GM18520 (cell line): ENCODE measurements around the gene CNMD.

ENCODE experiments used
- ATAC-seq: cut with Tn5 transposase; IDR thresholded peaks from one replicate; pipeline ENCODE4 v1.9.1; 2021; ENCODE audit not compliant: unreplicated experiment

Gene CNMD

DNA sequence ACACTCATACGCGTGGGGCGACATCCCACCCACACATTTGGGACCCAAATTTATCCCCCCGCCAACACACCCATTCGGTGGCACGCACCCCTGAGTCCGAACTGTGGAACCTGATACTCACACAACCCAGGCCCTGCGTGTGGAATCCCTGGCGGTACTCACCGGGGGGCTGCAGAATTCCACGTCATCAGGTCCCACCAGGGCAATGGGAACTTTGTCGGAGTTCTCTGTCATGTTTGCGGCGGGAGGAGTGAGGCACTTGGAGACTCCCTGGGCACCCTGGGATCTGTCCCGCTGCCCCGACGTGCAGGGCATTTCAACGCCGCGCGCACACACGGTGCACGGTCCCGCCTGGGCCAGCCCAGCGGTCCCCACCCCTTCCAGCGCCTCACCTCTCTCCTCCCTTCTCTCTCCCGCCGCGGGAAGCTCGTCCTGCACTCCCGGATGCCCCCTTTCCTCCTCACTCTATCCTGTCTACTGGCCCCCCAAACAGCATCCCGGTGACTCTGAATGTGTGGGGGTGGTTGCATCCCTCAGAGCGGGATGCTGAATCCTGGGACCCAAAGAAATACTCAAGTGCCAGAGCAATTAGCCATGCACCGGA is at the start of gene CNMD:
CNMD (minus strand) TSS at position 353 of the 604 bp plus-strand sequence; CDS start at position 234, 119 bp downstream.
- no peak for ATAC-seq

DNA sequence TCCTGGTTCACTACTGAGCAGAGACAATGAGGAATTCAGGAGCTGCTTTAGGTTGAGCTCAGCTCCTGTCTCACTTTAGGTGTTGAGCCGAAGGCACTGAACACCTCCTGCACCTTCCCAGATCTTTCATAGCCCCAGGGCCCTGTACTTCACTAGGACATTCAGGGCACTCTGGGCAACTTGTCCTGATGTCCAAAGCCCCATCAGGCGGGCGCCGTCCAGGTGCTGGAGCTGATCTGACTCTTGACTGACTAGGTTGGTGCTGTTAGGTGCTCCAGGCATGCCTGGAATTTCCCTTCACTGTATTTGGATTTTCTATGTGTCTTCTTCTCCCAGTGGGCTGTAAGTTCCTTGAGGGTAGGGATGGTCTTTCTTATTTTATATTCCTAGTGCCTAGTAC is 48.4 kb upstream of the CNMD start:
- ATAC-seq = no peak

- no peak for ATAC-seq
These were observed 47.6 kb upstream of the CNMD start for GRCh38 chr13:52787235-52787634.

GRCh38 chr13:52786766-52787165 is 47.1 kb upstream of the CNMD start:
- ATAC-seq = no peak

GRCh38 chr13:52785739-52786138 is 46.1 kb upstream of the CNMD start:
- ATAC-seq = no peak

DNA sequence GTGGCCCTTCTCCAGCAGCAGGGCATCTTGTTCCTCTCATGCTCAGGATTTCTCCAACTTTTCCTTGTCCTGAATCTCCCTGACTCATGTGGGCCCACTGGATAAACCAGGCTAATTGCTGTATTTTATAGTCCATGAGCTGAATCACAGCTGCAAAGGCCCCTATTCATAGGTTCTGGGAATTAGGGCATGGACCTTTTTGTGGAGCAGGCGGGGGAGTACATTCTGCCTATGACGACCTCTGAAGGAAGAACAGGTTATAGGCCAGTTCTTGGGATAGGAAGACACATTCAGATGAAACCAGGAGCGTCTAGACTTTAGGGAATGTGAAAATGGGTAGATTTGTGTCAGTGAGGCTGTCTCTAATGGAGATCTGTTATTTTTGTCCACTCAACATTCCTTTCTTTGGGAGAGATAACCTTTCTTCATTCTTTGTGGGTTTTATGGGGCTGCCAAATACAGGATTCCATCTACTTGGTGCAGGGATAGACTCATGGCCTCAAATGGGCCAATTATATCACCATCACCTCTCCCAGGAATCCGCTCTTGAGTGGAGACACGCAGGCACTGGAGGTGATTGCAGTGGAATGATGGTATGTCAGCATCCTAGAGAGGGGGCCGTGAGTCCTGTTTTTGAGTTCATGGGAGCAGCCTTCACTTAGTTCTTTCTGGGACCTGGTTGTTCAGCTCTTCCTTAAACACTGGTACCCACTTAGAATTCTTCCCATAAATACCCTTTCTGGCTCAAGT is 45.1 kb upstream of the CNMD start:
- ATAC-seq = no peak

GRCh38 chr13:52783943-52784342 is 44.3 kb upstream of the CNMD start:
- no peak for ATAC-seq

- ATAC-seq = no peak
These were observed 43.1 kb upstream of the CNMD start for GRCh38 chr13:52782471-52783448.

DNA sequence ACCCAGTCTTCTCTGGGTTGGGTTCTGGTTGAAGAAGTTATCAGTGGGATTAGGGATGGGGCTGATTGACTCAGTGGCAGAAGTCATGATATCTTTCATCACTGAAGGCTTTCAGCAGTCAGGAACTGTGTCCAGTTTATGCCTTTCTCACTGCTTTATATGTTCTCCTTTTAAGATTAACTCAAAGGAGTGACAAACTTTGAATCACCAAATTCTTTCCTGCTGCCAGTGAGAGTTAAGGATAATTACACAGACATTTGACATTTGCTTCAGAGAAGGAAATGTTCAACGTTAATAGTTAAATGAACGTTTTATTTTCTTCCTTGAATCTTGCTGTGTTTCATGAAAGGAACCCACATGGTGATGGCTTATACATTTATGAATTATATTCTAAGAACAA is 41.0 kb upstream of the CNMD start:
- ATAC-seq = no peak

DNA sequence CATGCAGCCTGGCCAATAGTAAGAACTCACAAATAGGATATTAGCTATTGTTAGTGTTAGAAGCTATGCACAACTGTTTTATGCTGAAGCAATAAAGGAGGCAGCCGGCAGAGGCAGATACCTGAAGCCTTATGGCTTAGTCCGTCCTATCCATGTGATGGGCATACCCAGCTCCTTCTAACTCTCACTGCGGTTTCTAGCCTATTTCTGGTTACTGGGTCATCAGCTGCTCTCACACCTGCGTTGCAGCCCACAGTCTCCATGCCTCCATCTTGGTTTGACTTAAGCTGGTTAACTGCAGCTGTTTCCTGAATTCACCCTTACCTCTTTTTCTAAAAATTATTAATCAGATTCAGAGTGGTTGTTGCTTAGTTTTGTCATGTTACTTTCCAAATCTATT is 40.5 kb upstream of the CNMD start:
- no peak for ATAC-seq

- ATAC-seq = no peak
These were observed 39.5 kb upstream of the CNMD start for GRCh38 chr13:52779103-52779502.

DNA sequence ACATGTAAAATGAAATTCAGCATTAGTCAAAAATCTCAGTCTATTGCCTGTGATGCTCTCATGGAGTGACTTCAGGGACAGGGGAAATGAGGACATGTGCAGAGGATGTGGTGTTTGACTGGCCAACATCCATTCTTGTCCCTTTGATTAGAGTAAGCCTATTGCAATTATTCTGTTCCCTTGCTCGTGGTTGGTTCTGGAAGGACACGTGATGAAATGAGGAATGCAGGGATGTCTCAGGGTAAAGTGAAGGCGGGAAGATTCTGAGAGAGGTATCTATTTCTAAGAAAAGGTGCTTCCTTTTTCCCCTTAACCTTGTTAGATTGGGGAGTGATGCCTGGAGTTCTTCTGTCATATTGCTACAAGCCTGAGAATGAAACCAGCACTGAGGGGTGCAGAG is 37.1 kb upstream of the CNMD start:
- no peak for ATAC-seq

DNA sequence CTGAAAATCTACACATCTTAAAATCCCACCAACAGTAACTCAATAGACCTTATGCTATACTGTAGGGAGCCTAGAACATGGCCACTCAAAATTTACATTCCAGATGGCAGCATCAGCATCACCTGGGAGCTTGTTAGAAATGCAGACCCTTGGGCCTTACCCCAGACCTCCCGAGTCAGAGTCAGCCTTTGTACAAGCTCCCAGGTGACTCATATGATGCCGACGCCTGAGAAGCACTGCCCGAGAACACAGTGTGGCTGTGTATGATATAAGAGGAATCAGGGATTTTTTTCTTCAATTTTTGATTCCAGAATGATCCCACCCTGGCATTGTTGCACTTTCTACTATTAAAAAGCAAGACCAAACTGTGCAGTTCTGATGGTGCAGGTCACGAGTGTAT is 35.9 kb upstream of the CNMD start:
- no peak for ATAC-seq

DNA sequence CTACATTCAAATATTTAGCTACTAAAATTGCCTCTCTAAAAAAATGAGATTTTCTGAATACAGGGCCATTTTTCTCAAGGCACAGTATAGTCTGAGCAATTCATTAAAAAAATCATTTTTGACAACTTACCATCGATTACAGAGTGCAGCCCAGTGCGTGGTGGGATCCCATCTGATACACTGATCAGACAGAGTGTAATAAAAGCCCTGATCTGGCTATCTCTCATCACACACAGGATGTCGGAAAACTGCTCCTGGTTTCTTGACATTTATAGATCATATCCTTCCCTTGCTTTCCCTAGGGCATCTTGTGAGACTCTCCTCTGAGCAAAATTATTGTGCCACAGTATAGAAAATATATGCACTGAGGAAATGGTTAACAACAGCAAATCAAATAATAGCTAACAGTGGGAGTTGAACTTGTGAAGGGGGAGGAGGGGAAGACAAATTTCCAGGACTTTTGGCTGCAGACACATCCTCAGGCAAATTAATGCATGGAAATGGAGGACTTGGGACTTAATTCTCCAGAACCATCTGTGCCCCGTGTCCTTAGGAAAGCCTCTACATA is 28.4 kb upstream of the CNMD start:
- ATAC-seq = no peak

- no peak for ATAC-seq
These were observed 26.2 kb upstream of the CNMD start for GRCh38 chr13:52765611-52766390.

GRCh38 chr13:52760077-52760476 is 20.5 kb upstream of the CNMD start:
- no peak for ATAC-seq

DNA sequence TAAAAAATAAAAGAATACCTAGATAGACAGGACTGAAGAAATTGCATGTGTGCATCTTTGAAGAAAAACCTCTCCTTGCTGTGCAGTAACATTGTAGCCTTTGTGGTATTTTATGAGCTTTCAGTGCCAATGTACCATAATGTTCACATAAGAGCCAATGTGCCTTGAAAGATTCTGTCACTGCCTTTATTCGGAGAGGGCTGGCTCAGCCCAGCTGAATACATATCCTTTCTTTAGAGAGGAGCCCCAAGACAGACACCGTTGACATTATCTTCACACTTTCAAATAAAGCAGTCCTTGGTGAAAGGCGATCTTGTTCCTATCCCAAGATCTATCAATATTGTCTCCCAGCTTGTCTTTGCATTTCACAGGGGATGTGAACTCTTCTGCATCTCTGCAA is 18.5 kb upstream of the CNMD start:
- ATAC-seq = no peak

- no peak for ATAC-seq
These were observed 11.6 kb upstream of the CNMD start for GRCh38 chr13:52751196-52751595.

DNA sequence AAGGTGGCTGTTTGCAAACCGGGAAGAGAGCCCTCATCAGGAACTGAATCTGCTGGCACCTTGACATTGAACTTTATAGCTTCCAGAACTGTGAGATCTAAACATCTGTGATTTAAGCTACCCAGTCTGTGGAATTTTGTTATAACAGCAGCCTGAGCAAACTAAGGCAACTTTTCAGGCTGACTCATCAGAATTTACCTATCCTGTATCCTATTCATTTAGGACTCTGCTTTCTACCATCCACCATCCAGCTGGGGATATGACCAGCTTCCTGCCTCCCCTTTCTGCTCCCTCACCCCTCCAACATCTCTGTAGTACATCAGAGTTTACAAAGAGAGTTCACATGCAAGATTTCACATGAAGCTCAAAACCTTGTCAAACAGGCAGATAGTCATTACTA is 11.1 kb upstream of the CNMD start:
- no peak for ATAC-seq

GRCh38 chr13:52749419-52749818 is 9.8 kb upstream of the CNMD start:
- no peak for ATAC-seq

DNA sequence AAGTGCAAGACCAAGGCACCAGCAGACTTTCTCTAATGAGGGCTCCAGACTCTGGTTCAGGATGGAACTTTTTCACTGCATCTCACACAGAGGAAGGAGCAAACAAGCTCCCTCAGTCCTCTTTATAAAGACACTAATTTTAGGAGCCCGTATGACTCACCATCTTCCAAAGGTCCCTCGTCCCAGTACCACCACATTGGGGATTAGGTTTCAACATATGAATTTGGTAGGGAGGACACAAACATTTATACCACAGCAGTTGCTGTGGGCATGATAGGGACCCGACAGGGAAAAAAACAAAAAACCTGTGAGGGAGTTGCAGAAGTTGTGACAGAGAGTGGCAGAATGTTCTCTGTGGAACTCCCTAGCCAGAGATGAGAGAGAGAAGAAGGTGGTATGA is 6.5 kb upstream of the CNMD start:
- ATAC-seq = no peak
